ENCODE data around the gene PSMD3.

The PSMD3 gene

DNA sequence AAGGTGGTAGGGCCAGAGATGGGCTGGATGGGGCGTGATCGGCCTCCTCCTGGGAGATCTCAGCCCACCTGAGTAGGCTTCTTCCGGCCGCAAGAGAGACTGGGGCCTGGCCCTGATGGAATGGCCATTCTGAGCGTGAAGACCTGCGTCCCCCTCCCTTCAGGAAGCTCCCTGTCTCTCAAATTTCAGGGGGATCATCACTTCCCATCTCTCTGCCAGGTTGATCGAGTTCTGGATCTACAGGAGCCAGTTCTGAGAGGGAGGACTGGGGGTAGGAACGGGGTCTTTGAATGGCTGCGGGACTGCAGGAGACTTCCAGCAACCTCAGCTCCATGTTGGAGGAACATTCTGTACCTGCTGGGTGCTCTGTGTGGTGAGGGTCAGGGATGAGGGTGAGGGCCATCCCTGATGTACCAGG lies 27.1 kb upstream of the PSMD3 start:
- TF ChIP-seq, protein P1, sequence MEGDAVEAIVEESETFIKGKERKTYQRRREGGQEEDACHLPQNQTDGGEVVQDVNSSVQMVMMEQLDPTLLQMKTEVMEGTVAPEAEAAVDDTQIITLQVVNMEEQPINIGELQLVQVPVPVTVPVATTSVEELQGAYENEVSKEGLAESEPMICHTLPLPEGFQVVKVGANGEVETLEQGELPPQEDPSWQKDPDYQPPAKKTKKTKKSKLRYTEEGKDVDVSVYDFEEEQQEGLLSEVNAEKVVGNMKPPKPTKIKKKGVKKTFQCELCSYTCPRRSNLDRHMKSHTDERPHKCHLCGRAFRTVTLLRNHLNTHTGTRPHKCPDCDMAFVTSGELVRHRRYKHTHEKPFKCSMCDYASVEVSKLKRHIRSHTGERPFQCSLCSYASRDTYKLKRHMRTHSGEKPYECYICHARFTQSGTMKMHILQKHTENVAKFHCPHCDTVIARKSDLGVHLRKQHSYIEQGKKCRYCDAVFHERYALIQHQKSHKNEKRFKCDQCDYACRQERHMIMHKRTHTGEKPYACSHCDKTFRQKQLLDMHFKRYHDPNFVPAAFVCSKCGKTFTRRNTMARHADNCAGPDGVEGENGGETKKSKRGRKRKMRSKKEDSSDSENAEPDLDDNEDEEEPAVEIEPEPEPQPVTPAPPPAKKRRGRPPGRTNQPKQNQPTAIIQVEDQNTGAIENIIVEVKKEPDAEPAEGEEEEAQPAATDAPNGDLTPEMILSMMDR (IDR thresholded peaks at IDR 0.05; ENCODE audit: insufficient read depth, low read length, missing control alignments) = no peak
- DNase-seq (ENCODE audit: low read depth, low spot score) = no peak
- ChIA-PET POLR2A (no interaction called here), CTCF (interaction anchor here (1.1 to 18.6 kb wide), 3 partner anchors 14 to 22 kb away, joined by 3 to 450 read pairs (median 7); partner anchors contain the start of gene PSMD3)
- peak overlapping the region; percentile 54 for H3K4me3 ChIP-seq (ENCODE audit: low read depth, low read length)

DNA sequence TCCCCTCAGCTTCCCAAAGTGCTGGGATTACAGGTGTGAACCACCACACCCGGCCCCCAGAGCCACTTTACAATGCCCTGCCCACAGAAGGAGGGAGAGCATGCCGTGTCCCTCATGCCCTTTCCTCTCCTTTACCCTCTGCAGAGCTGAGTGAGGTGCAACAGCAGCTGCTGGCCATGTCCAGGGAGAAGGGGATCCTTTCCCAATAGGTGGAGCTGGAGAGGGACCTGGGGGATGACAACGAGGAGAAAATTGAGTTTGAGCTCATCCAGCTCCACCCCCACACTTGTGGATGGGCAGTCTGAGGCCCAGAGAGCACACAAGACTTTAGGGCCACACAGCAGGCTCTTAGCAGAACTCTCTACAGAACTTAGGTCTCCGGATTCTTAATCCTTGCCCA lies 25.7 kb upstream of the PSMD3 start:
- TF ChIP-seq, protein P1 (IDR thresholded peaks at IDR 0.05; ENCODE audit: insufficient read depth, low read length, missing control alignments) = no peak
- POLR2A ChIA-PET = no interaction called here
- no peak overlapping the region for H3K4me3 ChIP-seq (ENCODE audit: low read depth, low read length)
- DNase-seq (ENCODE audit: low read depth, low spot score) = no peak
- CTCF ChIA-PET = interaction anchor here (0.9 to 18.6 kb wide), 4 partner anchors 14 to 82 kb away, joined by 3 to 450 read pairs (median 6); partner anchors contain the start of gene PSMD3

DNA sequence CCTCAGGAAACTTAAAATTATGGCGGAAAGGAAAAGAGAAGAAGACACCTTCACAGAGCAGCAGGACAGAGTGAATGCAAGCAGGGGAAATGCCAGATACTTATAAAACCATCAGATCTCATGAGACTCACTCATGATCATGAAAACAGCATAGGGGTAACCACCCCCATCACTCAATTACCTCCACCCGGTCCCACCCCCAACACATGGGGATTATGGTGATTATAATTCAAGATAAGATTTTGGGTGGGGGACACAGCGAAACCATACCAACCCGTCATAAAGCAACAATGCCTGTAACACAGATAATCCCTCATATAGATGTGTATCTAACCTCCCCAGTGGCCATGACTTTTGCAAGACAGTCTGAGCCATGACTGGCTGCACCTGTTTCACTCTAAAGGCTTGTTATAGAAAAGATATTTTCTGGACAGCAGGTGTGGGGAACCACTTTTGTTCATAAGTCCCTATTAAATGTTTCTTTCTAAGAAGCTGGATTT lies 24.8 kb upstream of the PSMD3 start:
- ChIA-PET CTCF (interaction anchor here (0.9 to 18.6 kb wide), 4 partner anchors 16 to 83 kb away, joined by 3 to 450 read pairs (median 6); partner anchors contain the start of gene PSMD3), POLR2A (interaction anchor here (0.6 kb wide), 1 partner anchor 27 kb away, joined by 3 read pairs; no protein-coding TSS in a partner anchor)
- H3K4me3 ChIP-seq (ENCODE audit: low read depth, low read length) = no peak overlapping the region
- TF ChIP-seq, protein P1 (IDR thresholded peaks at IDR 0.05; ENCODE audit: insufficient read depth, low read length, missing control alignments) = no peak
- no peak for DNase-seq (ENCODE audit: low read depth, low spot score)

DNA sequence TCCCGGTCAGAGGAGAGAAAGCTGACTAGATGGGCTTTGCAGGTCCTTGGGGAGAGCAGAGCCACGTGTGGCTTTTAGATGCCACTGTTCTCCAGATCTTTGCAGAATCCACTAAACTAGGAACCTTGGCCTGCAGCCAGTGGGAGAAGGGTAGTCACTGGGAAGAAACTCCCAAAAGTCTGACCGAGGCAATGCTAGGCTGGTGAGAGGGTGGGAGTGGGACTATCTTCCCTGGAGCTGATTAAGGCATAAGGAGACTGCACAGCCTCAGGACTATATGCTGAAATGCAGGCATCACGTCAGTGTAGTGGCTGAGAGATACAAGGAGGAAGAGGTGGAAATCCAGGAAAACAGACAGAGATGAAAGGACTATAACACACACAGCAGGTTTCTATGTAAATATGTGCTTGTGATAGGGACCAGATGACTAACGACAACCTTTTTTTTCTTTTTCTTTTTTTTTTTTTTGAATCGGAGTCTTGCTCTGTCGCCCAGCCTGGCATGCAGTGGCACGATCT lies 20.0 kb upstream of the PSMD3 start:
- POLR2A ChIA-PET = no interaction called here

DNA sequence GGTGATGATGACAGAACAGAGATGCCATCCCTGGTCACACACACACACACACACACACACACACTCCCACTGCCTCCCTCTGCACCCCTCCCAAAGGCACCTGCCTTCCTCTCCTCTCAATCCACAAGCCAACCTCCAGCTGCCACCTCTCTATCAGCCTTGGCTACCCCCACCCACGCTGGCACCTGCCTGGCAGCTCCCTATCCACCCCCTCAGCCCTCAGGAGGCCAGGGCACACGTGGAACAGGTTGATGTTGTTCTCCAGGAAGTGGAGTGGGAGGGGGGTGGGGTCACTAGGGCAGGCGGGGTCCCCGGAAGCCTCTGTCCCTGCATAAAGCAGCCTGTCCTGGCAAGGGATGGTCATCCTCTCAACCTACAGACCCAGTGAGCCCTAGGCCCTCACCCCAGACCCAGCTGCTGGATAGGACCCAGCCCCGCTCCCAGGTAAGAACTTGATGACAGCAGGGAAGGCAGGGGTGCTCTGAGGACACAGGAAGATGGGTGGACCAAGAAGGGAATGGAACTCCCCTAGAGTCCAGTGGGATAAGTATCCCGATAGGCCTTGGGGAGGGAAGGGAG lies 17.9 kb upstream of the PSMD3 start, which contains the start of gene GSDMA:
TSS of gene GSDMA (plus strand) at position 363 of the 579 bp plus-strand sequence. CDS start 2,684 bp downstream, outside the sequence.
- ChIA-PET POLR2A (no interaction called here), CTCF (interaction anchor here (18.6 kb wide), 1 partner anchor 13 kb away, joined by 450 read pairs; the partner anchor contains the start of gene PSMD3)
- no peak within 1 kb of the TSS for H3K4me3 ChIP-seq (ENCODE audit: low read depth, low read length)
- TF ChIP-seq, protein P1 (IDR thresholded peaks at IDR 0.05; ENCODE audit: insufficient read depth, low read length, missing control alignments) = no peak
- no peak for DNase-seq (ENCODE audit: low read depth, low spot score)

More for the DNA sequence above, 20.0 kb upstream of the PSMD3 start:
- TF ChIP-seq, protein P1 (IDR thresholded peaks at IDR 0.05; ENCODE audit: insufficient read depth, low read length, missing control alignments) = no peak
- CTCF ChIA-PET = interaction anchor here (1.5 to 18.6 kb wide), 4 partner anchors 15 to 88 kb away, joined by 4 to 450 read pairs (median 16); partner anchors contain the start of gene PSMD3
- no peak for DNase-seq (ENCODE audit: low read depth, low spot score)
- no peak overlapping the region for H3K4me3 ChIP-seq (ENCODE audit: low read depth, low read length)

DNA sequence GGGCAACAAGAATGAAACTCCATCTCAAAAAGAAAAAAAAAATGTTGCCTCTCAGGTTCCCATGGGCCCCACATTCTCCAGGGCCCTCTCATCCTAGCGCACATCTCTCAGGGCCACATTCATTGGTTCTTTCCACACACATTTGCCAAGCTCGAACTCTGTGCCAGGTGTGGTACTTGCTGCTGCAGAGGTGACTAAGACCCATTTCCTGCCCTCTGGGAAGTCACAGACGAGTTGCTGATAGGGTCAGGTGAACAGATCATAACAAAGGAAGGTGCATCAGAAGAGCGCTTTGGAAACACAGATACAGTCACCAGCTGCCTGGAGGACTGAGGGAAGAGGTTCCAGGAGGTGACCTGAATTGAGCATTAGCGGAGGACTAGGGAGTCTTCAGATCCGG lies 16.8 kb upstream of the PSMD3 start:
- TF ChIP-seq, protein P1 (IDR thresholded peaks at IDR 0.05; ENCODE audit: insufficient read depth, low read length, missing control alignments) = no peak
- CTCF ChIA-PET = interaction anchor here (18.6 to 23.7 kb wide), 2 partner anchors 4 to 12 kb away, joined by 450 read pairs; partner anchors contain the start of genes GSDMA and PSMD3
- no peak for DNase-seq (ENCODE audit: low read depth, low spot score)
- POLR2A ChIA-PET = no interaction called here
- no peak overlapping the region for H3K4me3 ChIP-seq (ENCODE audit: low read depth, low read length)
